Measurements from ENCODE around the gene C1S.
A peak's percentile ranks its signal among the peaks of the same experiment; 100 is the strongest.

C1S gene

DNA sequence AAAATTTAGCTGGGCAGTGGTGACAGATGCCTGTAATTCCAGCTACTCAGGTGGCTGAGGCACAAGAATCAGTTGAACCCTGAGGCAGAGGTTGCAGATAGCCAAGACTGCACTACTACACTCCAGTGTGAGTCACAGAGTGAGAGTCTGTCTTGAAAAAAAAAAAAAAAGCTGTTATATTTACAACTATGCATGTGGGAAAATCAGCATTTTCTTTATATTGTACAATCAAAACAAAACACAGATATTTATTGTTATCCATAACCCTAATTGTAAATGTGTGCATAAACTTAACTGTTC lies 19.3 kb downstream of the C1S start:
- Histone ChIP-seq H3K36me3 (ENCODE audit: insufficient read depth, low read depth, low read length) (no peaks in the 10 kb centered on the region), H3K4me3 (ENCODE audit: low read length) (no peak overlapping the region), H3K4me1 (ENCODE audit: insufficient read depth, low read length) (no peaks in the 10 kb centered on the region), H3K27ac (ENCODE audit: low read length) (no peak overlapping the region), H3K9ac (ENCODE audit: low read depth, low read length) (no peak overlapping the region), H3K27me3 (ENCODE audit: insufficient read depth, low read length) (no peaks in the 10 kb centered on the region), H3K9me3 (ENCODE audit: insufficient read depth, low read depth, low read length) (peaks cover 5% of the 10 kb centered on the region; the same call in 1 of the 2 replicates)

DNA sequence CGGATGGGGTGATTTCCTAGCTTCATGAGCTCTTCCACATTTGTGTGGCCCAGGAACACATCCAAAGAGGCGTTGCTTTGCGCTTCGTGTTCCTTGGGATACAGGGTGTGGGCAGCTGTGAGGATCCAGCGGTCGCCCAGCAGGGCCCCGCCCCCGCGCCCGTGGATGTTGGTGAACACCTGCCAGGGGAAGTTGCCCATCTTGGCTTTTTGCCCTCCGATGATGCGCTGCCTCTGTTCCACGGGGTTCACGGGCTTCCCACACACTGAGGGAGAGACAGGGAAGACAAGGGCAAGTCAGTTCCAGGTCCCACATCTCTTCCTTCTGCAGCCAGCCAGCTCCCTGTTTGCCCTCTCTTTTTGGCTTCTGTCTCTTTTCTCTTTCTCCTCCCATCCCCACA lies 20.5 kb downstream of the C1S start:
- no peak overlapping the region for H3K4me3 ChIP-seq (ENCODE audit: low read length)
- H3K36me3 ChIP-seq (ENCODE audit: insufficient read depth, low read depth, low read length), result no peaks in the 10 kb centered on the region
- H3K9me3 ChIP-seq (ENCODE audit: insufficient read depth, low read depth, low read length), result peaks cover 8% of the 10 kb centered on the region; the same call in 1 of the 2 replicates
- H3K4me1 ChIP-seq (ENCODE audit: insufficient read depth, low read length), result no peaks in the 10 kb centered on the region
- H3K27me3 ChIP-seq (ENCODE audit: insufficient read depth, low read length), result no peaks in the 10 kb centered on the region
- H3K27ac ChIP-seq (ENCODE audit: low read length), result no peak overlapping the region
- no peak overlapping the region for H3K9ac ChIP-seq (ENCODE audit: low read depth, low read length)

DNA sequence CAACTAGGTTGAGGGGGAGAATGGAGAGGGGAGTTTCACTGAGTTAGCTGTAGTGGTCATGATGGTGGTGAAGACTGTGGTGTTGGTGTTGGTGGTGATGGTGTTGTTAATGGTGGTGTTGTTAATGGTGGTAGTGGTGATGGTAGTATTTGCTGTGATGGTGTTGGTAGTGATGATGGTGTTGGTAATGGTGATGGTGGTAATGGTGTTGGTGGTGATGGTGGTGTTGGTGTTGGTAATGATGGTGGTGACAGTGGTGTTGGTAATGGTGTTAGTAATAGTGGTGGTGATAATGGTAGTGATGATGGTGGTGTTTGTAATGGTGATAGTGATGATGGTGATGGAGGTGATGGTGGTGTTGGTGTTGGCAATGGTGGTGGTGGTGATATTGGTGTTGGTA lies 22.6 kb downstream of the C1S start:
- Histone ChIP-seq H3K4me1 (ENCODE audit: insufficient read depth, low read length) (no peaks in the 10 kb centered on the region), H3K27ac (ENCODE audit: low read length) (no peak overlapping the region), H3K27me3 (ENCODE audit: insufficient read depth, low read length) (no peaks in the 10 kb centered on the region), H3K4me3 (ENCODE audit: low read length) (no peak overlapping the region), H3K9ac (ENCODE audit: low read depth, low read length) (no peak overlapping the region), H3K9me3 (ENCODE audit: insufficient read depth, low read depth, low read length) (peaks cover 8% of the 10 kb centered on the region; the same call in 1 of the 2 replicates), H3K36me3 (ENCODE audit: insufficient read depth, low read depth, low read length) (no peaks in the 10 kb centered on the region)

DNA sequence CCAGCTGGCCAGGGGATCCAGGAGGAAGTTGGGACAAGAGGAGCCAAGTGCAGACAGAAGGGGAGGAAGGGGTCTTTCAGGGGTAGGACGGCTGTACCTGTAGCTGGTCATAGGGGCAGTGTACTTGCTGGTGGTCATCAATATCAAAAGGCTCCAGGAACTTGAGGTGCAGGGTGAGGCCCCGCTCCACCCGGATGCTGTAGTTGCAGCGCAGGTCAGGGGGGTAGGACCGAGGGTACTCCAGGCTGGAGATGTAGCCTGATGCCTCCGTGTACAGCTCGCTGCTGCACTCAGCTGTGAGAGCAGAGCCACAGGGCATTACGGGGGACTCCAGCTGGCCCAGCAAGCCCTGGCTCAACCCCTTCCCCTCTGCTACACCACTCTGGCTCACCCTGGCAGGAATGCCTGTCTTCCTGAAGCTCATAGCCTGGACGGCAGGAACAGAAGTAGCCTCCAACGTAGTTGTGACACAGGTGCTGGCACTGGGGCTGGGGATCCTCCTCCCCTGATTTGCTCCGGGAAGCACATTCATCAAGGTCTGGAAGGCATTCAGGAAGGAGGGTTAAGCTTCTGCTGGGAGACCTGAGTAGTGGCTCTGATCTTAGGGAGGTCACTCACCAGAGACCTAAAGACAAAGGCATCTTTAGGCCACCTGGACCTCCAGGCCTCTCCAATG lies 28.8 kb downstream of the C1S start:
- Histone ChIP-seq H3K9me3 (ENCODE audit: insufficient read depth, low read depth, low read length) (peaks cover 5% of the 10 kb centered on the region; the same call in 1 of the 2 replicates), H3K4me3 (ENCODE audit: low read length) (no peak overlapping the region), H3K36me3 (ENCODE audit: insufficient read depth, low read depth, low read length) (no peaks in the 10 kb centered on the region), H3K9ac (ENCODE audit: low read depth, low read length) (no peak overlapping the region), H3K27me3 (ENCODE audit: insufficient read depth, low read length) (0 out of 2 replicates have a peak, but pooled peaks cover 4% of the 10 kb centered on the region), H3K27ac (ENCODE audit: low read length) (no peak overlapping the region), H3K4me1 (ENCODE audit: insufficient read depth, low read length) (peaks cover 13% of the 10 kb centered on the region; the same call in 1 of the 2 replicates)

DNA sequence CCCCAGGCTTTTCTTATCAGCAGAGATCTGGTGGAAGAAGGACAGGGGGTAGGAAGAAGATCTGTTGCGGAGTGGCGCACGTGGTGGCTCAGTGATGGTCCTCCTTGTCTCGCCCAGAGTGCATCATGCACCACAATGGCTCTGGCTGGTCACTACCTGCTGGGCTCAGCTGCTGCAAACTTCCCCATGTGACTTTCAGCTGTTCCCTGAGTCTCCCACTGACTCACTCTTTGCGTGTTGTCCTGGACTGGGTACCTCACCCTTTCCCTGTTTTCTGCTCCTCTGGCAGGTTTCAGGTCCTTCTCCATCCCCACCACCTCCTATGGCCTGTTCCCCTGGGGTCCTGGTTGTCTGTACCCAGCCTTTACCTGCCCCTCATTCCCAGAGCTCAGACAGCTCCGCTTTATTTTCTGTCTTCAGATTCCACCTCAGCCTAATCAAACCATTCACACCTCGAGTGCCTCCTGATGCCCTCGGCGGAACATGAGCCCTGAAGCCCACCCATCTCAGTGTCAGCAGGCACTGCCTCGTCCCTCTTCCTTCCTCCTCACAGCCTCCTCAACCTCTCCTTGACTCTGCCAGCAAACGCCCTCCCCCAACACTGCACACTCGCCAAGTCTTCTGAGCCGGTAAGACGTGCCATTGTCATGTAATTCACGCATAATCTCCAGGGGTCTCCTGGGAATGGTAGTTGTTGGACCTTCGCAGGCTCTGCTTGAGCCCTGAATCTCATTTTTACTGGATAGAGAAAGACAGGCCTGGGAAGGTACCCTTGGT lies 29.9 kb downstream of the C1S start:
- Histone ChIP-seq H3K36me3 (ENCODE audit: insufficient read depth, low read depth, low read length) (no peaks in the 10 kb centered on the region), H3K4me1 (ENCODE audit: insufficient read depth, low read length) (peaks cover 13% of the 10 kb centered on the region; the same call in 1 of the 2 replicates), H3K27me3 (ENCODE audit: insufficient read depth, low read length) (0 out of 2 replicates have a peak, but pooled peaks cover 4% of the 10 kb centered on the region), H3K9ac (ENCODE audit: low read depth, low read length) (0 out of 2 replicates have a peak overlapping the region, but pooled peaks have one; percentile 18), H3K9me3 (ENCODE audit: insufficient read depth, low read depth, low read length) (no peaks in the 10 kb centered on the region), H3K27ac (ENCODE audit: low read length) (no peak overlapping the region), H3K4me3 (ENCODE audit: low read length) (peak overlapping the region; percentile 44)

DNA sequence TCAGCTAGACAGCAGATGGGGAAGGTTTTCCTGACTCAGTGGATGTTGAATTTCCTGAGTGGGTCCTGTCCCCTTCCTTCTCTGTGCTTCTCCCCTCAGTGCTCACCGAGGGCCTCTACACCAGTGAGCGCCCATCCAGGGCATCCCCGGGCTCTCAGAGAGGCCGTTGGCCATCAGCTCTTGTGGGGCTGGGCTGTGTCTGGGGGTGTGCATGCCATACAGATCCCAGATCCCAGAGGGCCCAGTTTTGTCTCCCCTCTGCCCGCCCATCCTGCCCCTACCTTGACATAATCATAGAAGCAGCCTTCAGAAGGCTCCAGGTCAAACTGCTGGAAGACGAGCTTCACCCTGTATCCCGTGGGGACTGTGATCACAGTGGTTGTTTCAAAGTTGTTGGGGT lies 30.7 kb downstream of the C1S start:
- no peak overlapping the region for H3K9ac ChIP-seq (ENCODE audit: low read depth, low read length)
- H3K27me3 ChIP-seq (ENCODE audit: insufficient read depth, low read length), result 0 out of 2 replicates have a peak, but pooled peaks cover 4% of the 10 kb centered on the region
- no peak overlapping the region for H3K27ac ChIP-seq (ENCODE audit: low read length)
- peaks cover 17% of the 10 kb centered on the region; the same call in 1 of the 2 replicates for H3K4me1 ChIP-seq (ENCODE audit: insufficient read depth, low read length)
- H3K4me3 ChIP-seq (ENCODE audit: low read length), result peak overlapping the region; percentile 44
- H3K9me3 ChIP-seq (ENCODE audit: insufficient read depth, low read depth, low read length), result no peaks in the 10 kb centered on the region
- no peaks in the 10 kb centered on the region for H3K36me3 ChIP-seq (ENCODE audit: insufficient read depth, low read depth, low read length)

DNA sequence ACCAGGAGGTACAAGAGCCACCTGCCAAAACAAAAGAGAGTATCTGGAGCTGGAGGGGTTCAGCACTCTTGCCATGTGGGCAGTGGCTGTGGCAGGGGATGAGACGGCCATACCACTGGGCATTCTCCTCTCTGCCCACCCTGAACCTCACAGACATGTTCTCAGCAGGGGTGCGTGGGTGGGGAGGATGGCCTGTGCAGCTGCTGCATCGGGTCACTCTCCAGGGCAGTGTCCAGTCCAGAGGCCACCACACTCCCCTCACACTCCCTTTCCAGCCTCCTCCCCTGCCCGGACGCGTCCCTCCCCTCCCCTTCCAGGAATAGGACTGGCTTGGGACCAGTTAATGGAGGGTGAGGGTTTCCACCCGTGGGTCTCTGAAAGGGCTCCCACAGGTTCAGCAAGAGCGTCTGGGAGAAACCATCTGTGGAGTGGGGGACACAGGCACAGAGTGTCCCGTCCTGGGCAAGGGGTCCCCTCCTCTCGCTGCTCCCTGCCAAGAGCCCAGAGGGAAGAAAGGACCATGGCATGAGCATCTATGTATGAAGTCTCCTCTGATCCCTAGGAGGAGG lies 31.2 kb downstream of the C1S start:
- no peak overlapping the region for H3K9ac ChIP-seq (ENCODE audit: low read depth, low read length)
- H3K36me3 ChIP-seq (ENCODE audit: insufficient read depth, low read depth, low read length), result no peaks in the 10 kb centered on the region
- H3K9me3 ChIP-seq (ENCODE audit: insufficient read depth, low read depth, low read length), result no peaks in the 10 kb centered on the region
- H3K27me3 ChIP-seq (ENCODE audit: insufficient read depth, low read length), result 0 out of 2 replicates have a peak, but pooled peaks cover 4% of the 10 kb centered on the region
- peaks cover 17% of the 10 kb centered on the region; the same call in 1 of the 2 replicates for H3K4me1 ChIP-seq (ENCODE audit: insufficient read depth, low read length)
- H3K4me3 ChIP-seq (ENCODE audit: low read length), result peak overlapping the region; percentile 49; the same call in 1 of the 2 replicates
- H3K27ac ChIP-seq (ENCODE audit: low read length), result no peak overlapping the region

DNA sequence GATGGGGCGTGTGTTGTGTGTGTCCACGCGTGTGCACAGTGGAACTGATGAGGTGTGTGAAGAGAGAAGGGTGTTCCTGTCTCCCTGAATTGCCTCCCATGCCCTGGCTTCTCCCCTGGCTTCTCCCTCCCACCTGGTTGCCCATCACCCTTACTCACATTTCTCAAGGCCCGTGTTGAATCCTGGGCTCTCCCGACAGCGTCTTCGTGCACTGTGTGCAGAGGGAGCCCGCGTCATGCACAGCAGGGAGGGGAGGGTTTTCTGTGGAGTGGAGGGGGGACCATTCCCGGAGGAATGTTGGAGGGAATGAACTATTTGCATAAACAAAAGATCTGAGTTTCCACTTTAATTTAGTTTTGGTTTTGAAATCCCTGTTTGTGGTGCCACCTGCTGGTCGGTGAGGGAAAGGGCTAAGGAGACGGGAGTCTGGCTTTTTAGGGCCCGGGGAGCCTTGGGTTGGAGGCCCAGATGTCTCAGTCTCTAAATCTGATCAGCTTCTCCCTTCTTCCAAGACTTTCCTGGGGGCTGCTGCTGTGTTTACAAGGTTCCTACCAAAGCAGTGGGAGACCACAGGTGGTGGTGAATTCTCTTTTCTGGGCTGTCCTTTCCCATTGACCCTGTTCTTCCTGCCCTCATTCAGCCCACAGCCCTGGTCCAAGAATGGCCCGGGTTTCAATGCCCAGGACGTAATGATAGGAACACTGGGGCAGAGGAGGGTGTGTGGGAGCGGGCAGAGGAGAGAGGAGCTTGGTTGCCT lies 31.9 kb downstream of the C1S start, which contains the start of gene C1R:
Gene C1R, minus strand, starts transcription at position 217 of the 757 bp plus-strand sequence. Its CDS starts 57 bp downstream, at position 160.
- H3K4me1 ChIP-seq (ENCODE audit: insufficient read depth, low read length), result peaks cover 17% of the 10 kb centered on the region; the same call in 1 of the 2 replicates
- H3K36me3 ChIP-seq (ENCODE audit: insufficient read depth, low read depth, low read length), result no peaks in the 10 kb centered on the region
- 0 out of 2 replicates have a peak, but pooled peaks cover 4% of the 10 kb centered on the region for H3K27me3 ChIP-seq (ENCODE audit: insufficient read depth, low read length)
- H3K9ac ChIP-seq (ENCODE audit: low read depth, low read length), result no peak within 1 kb of the TSS
- H3K9me3 ChIP-seq (ENCODE audit: insufficient read depth, low read depth, low read length), result no peaks in the 10 kb centered on the region
- peak within 1 kb of the TSS; percentile 49 for H3K4me3 ChIP-seq (ENCODE audit: low read length)
- no peak within 1 kb of the TSS for H3K27ac ChIP-seq (ENCODE audit: low read length)

DNA sequence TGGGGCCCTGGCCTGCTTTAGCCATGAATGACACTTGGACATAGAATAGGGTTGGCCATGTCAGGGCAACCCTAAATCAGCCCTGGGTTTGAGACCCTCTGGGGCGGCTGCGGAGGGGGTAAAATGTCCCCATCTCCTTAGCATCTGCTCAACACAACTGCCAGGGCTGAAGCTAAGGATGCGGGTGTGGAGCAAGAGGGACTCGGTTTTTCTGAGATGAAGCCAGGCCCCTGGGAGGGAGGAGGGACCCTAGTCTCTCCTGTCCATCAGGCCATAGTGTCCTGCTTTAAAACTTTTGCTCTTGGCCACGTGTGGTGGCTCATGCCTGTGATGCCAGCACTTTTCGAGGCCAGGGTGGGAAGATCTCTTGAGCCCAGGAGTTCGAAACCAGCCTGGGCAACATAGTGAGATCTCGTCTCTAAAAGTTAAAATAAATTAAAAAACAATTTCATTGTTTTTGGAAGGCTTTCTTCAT lies 32.5 kb downstream of the C1S start:
- Histone ChIP-seq H3K4me3 (ENCODE audit: low read length) (no peak overlapping the region), H3K27ac (ENCODE audit: low read length) (no peak overlapping the region), H3K36me3 (ENCODE audit: insufficient read depth, low read depth, low read length) (no peaks in the 10 kb centered on the region), H3K4me1 (ENCODE audit: insufficient read depth, low read length) (peaks cover 17% of the 10 kb centered on the region; the same call in 1 of the 2 replicates), H3K9me3 (ENCODE audit: insufficient read depth, low read depth, low read length) (no peaks in the 10 kb centered on the region), H3K9ac (ENCODE audit: low read depth, low read length) (no peak overlapping the region), H3K27me3 (ENCODE audit: insufficient read depth, low read length) (0 out of 2 replicates have a peak, but pooled peaks cover 4% of the 10 kb centered on the region)

DNA sequence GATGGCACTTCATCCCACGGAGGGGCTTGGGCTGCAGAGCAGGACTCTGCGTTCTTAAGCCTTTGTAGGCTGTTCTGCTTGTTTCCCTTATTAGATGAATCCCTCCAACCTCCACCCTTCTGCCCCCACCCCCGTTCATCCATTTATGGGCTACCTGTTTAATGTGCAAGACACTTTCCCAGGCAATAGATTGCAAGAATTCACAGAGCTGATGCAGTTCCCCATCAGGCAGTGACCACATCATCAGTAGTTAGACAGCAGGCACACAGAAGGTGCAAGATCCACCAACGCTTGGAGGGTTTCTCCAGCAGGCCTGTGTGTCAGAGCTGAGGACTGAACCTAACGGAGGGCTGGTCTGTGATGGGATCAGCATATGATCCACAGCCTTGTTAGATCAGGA lies 33.0 kb downstream of the C1S start:
- H3K4me1 ChIP-seq (ENCODE audit: insufficient read depth, low read length), result peaks cover 17% of the 10 kb centered on the region; the same call in 1 of the 2 replicates
- no peaks in the 10 kb centered on the region for H3K36me3 ChIP-seq (ENCODE audit: insufficient read depth, low read depth, low read length)
- H3K27me3 ChIP-seq (ENCODE audit: insufficient read depth, low read length), result 0 out of 2 replicates have a peak, but pooled peaks cover 4% of the 10 kb centered on the region
- H3K9ac ChIP-seq (ENCODE audit: low read depth, low read length), result no peak overlapping the region
- no peak overlapping the region for H3K4me3 ChIP-seq (ENCODE audit: low read length)
- no peaks in the 10 kb centered on the region for H3K9me3 ChIP-seq (ENCODE audit: insufficient read depth, low read depth, low read length)
- no peak overlapping the region for H3K27ac ChIP-seq (ENCODE audit: low read length)

DNA sequence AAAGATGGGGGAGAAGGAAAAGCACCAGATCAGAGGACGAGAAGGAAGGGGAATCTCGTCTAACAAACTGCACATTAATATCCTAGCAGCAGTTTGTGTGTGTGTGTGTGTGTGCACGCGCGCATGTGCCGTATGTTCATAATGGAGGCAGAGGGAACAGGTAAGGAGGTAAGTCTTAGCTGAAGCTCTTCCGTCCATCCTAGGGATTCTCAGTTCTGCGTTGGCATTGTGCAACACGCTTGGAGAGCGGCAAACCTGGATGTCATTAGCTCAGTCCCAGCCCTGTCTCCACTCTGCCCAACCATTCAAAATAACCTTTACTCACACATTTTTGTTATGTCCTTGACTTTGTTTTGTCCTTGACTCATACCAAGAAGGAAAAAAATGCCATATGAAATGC lies 33.4 kb downstream of the C1S start:
- H3K27ac ChIP-seq (ENCODE audit: low read length), result no peak overlapping the region

More for the DNA sequence above, 33.4 kb downstream of the C1S start:
- no peaks in the 10 kb centered on the region for H3K36me3 ChIP-seq (ENCODE audit: insufficient read depth, low read depth, low read length)
- H3K27me3 ChIP-seq (ENCODE audit: insufficient read depth, low read length), result 0 out of 2 replicates have a peak, but pooled peaks cover 4% of the 10 kb centered on the region
- H3K9me3 ChIP-seq (ENCODE audit: insufficient read depth, low read depth, low read length), result no peaks in the 10 kb centered on the region
- H3K4me3 ChIP-seq (ENCODE audit: low read length), result no peak overlapping the region
- H3K9ac ChIP-seq (ENCODE audit: low read depth, low read length), result no peak overlapping the region
- peaks cover 17% of the 10 kb centered on the region; the same call in 1 of the 2 replicates for H3K4me1 ChIP-seq (ENCODE audit: insufficient read depth, low read length)

All from iPS-20b (cell line).